Measurements from ENCODE around the gene NR2C2.
A peak's percentile ranks its signal among the peaks of the same experiment; 100 is the strongest.

Gene NR2C2

GRCh38 chr3:15069441-15069840 is 122.1 kb downstream of the NR2C2 start:
- CTCF ChIA-PET, result no interaction called here
- POLR2A ChIA-PET (ENCODE audit: low non-redundant PET), result no interaction called here
- no peak overlapping the region for H3K27ac ChIP-seq
- no peak for TF ChIP-seq CTCF (conservative IDR thresholded peaks at IDR 0.05; ENCODE audit: low read depth)
- DNase-seq (ENCODE audit: low spot score), result no peak

GRCh38 chr3:15071699-15072098 is 124.3 kb downstream of the NR2C2 start:
- TF ChIP-seq CTCF (conservative IDR thresholded peaks at IDR 0.05; ENCODE audit: low read depth), result no peak
- DNase-seq (ENCODE audit: low spot score), result no peak
- ChIA-PET CTCF (no interaction called here), POLR2A (ENCODE audit: low non-redundant PET) (no interaction called here)
- no peak overlapping the region for H3K27ac ChIP-seq

GRCh38 chr3:15074500-15074899 is 127.1 kb downstream of the NR2C2 start:
- CTCF ChIA-PET, result no interaction called here
- H3K27ac ChIP-seq, result no peak overlapping the region
- POLR2A ChIA-PET (ENCODE audit: low non-redundant PET), result no interaction called here
- DNase-seq (ENCODE audit: low spot score), result no peak
- no peak for TF ChIP-seq CTCF (conservative IDR thresholded peaks at IDR 0.05; ENCODE audit: low read depth)

GRCh38 chr3:15079091-15079490 is 131.7 kb downstream of the NR2C2 start:
- ChIA-PET POLR2A (ENCODE audit: low non-redundant PET) (no interaction called here), CTCF (no interaction called here)
- no peak for DNase-seq (ENCODE audit: low spot score)
- H3K27ac ChIP-seq, result no peak overlapping the region
- no peak for TF ChIP-seq CTCF (conservative IDR thresholded peaks at IDR 0.05; ENCODE audit: low read depth)

- ChIA-PET CTCF (no interaction called here), POLR2A (ENCODE audit: low non-redundant PET) (no interaction called here)
- DNase-seq (ENCODE audit: low spot score), result no peak
- no peak for TF ChIP-seq CTCF (conservative IDR thresholded peaks at IDR 0.05; ENCODE audit: low read depth)
- H3K27ac ChIP-seq, result peak overlapping the region; percentile 4; the same call in 1 of the 2 replicates
Observed at GRCh38 chr3:15081960-15082664, 134.7 kb downstream of the NR2C2 start.

GRCh38 chr3:15083252-15083651 is 135.9 kb downstream of the NR2C2 start:
- no peak for DNase-seq (ENCODE audit: low spot score)
- ChIA-PET POLR2A (ENCODE audit: low non-redundant PET) (no interaction called here), CTCF (interaction anchor here (0.6 kb wide), 1 partner anchor 25 kb away, joined by 3 read pairs; no protein-coding TSS in a partner anchor)
- no peak for TF ChIP-seq CTCF (conservative IDR thresholded peaks at IDR 0.05; ENCODE audit: low read depth)
- no peak overlapping the region for H3K27ac ChIP-seq
